HEK293T (cell line): ENCODE data around the gene SUGCT.

Source experiments
- BHLHE40 ChIP-seq: fragments of 450-650 bp; IDR thresholded peaks from 2 replicates; pipeline ENCODE4 v1.6.1; 2016; ENCODE audit warnings: mild to moderate bottlenecking, moderate library complexity, borderline replicate concordance
- CTBP1 ChIP-seq: fragments of 450-650 bp; IDR thresholded peaks from 2 replicates; pipeline ENCODE4 v1.6.1; 2016; ENCODE audit warnings: borderline replicate concordance
- ELF4 ChIP-seq: fragments of 450-650 bp; IDR thresholded peaks from 2 replicates; pipeline ENCODE4 v1.6.1; 2017; ENCODE audit warnings: antibody characterized with exemption
- FOXA1 ChIP-seq: fragments of 450-650 bp; IDR thresholded peaks from 2 replicates; pipeline ENCODE4 v1.6.1; 2016; ENCODE audit warnings: mild to moderate bottlenecking
- FOXK2 ChIP-seq: fragments of 450-650 bp; IDR thresholded peaks from 2 replicates; pipeline ENCODE4 v1.6.1; 2016; ENCODE audit warnings: mild to moderate bottlenecking
- NFRKB ChIP-seq: fragments of 450-650 bp; IDR thresholded peaks from 2 replicates; pipeline ENCODE4 v1.6.1; 2016; ENCODE audit warnings: mild to moderate bottlenecking, moderate library complexity
- SP1 ChIP-seq: fragments of 450-650 bp; IDR thresholded peaks from 2 replicates; pipeline ENCODE4 v1.6.1; 2017
- SUZ12 ChIP-seq: fragments of 450-650 bp; IDR thresholded peaks from 2 replicates; pipeline ENCODE4 v1.6.1; 2016; ENCODE audit warnings: mild to moderate bottlenecking
- TF ChIP-seq, protein P1 (sequence below): fragments of 450-650 bp; IDR thresholded peaks from 2 replicates; pipeline ENCODE4 v1.6.1; 2016

DNA sequence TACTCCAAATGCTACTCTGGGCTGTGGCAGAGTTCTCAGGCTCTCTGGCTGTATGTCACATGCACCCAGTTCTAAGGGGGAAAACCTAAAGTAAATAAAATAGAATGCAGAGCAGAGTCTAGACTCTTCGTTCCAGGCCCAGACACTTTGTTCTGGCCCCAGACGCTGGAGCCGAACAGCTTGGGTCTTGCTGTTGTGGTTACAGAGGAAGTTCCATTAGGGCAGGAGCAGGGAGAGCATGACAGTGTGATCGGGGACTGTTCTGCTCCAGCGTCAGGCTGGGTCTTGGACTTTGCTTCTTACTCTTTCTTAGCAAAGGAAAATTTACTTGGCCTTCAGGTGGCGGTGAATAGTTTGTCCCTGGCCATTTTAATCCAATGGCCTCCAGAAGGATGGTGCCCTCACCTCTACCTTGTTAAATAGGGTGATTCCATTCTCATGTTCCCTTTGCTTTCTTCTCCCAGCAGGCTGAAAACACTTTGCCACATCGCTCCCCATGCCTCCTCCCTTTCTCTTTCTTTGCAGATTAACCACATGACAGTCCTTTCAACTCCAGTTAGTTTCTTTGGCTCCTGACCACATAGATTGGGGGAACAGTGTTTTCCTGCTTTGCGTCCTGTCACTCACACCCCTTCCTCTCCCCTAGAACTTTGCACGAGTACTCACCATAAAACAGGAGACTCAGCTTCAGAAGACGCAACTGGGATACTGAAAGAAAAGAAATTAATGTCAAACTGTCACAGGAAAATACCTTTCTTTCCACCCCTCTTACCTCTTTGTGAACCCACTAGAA is 730.8 kb downstream of the SUGCT start:
- no peak for TF ChIP-seq SP1
- TF ChIP-seq FOXK2: no peak
- TF ChIP-seq NFRKB: no peak
- TF ChIP-seq SUZ12: no peak
- no peak for TF ChIP-seq BHLHE40
- no peak for TF ChIP-seq ELF4
- TF ChIP-seq CTBP1: no peak
- TF ChIP-seq, protein P1, sequence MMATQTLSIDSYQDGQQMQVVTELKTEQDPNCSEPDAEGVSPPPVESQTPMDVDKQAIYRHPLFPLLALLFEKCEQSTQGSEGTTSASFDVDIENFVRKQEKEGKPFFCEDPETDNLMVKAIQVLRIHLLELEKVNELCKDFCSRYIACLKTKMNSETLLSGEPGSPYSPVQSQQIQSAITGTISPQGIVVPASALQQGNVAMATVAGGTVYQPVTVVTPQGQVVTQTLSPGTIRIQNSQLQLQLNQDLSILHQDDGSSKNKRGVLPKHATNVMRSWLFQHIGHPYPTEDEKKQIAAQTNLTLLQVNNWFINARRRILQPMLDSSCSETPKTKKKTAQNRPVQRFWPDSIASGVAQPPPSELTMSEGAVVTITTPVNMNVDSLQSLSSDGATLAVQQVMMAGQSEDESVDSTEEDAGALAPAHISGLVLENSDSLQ: no peak
- TF ChIP-seq FOXA1: no peak
